GM08714 (cell line): ENCODE measurements around the gene ANKRD36C.
"Not testable (repeated sequence)": the region's sequence is repeated elsewhere in the genome, so short reads cannot be mapped to it uniquely, and the experiment has no call there.

Source experiments
- H3K4me3 ChIP-seq: fragments of 200-500 bp; sonication (Bioruptor generic); 2 replicates; pipeline ENCODE4 v1.5.1; 2014; ENCODE audit warnings: mild to moderate bottlenecking, low read length, inconsistent platforms
- ZNF274 ChIP-seq: IDR thresholded peaks from 2 replicates; pipeline ENCODE4 v1.6.1; 2012; ENCODE audit warnings: mild to moderate bottlenecking, low read depth, low read length

Gene ANKRD36C

DNA sequence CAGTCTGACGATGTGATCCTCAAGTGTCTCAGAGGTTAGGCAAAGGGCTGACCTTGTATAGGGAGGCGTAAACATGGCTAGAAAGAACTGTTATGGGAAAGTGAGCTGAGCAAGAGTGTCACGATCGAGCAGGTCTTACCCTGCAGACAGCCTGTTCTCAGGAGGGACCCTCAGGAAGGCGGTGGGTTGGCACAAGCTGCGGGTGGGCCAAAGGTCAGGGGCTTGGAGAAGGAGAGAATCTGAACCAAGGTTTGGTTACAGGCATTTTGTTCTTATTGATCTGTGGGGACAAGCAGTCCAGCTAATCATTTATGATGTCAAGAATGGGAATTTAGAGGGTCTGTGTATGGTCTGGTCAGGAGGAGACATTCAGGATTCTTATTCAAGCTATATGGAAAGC is 16.4 kb upstream of the ANKRD36C start:
- not testable (repeated sequence) for H3K4me3 ChIP-seq

DNA sequence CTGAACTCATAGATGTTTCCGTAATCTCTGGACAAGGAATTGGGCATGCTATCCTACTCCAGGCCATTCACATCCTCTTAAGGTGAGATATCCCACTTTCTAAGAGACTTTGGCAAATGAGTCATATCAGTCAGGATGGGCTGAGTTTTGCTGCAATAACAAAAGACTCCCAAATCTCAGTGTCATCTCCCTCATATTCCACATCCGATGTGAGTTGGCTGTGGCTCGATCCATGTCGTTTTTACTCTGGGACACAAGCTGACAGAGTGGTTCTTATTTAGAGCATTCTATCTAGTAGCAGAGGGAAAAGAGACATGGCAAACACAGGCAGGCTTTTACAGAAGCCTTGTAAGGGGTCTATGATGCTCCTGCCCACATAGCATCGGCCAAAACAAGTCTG is 14.6 kb upstream of the ANKRD36C start:
- H3K4me3 ChIP-seq: not testable (repeated sequence)

DNA sequence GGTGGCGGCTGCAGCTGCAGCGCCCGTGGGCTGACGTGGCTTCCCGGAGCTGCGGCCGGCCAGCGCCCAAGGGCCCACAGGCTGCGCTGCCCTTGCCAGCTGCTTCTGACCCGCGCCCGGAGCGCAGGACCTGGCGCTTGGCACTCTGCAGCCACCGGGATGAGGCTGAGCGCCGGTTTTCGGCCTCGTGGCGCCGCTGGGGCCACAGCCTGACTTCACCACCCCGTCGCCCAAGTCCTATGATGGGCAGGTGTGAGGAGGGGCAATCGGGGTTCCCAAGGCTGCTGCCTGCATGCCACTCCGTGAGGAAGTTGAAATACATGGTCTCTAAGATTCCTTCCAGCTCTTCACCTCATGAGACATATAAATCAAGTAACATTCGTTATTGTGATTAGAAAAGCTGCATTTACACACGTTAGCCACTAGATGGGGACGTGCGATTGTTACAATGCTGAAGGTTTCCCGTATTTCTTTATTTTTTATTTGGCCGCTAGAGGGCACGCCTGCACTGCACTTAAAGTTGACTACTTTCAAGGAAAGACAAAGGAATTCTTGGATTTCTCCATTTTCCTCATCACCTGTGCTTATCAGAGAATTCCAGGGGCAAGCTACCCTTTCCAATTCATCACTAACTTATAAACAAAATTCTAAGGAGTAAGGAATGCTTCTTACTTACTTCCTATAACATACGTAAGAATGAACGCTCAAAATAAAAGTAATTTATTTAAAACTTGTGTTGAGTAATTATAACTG is 1.1 kb upstream of the ANKRD36C start:
- H3K4me3 ChIP-seq: peak overlapping the region; percentile 91

DNA sequence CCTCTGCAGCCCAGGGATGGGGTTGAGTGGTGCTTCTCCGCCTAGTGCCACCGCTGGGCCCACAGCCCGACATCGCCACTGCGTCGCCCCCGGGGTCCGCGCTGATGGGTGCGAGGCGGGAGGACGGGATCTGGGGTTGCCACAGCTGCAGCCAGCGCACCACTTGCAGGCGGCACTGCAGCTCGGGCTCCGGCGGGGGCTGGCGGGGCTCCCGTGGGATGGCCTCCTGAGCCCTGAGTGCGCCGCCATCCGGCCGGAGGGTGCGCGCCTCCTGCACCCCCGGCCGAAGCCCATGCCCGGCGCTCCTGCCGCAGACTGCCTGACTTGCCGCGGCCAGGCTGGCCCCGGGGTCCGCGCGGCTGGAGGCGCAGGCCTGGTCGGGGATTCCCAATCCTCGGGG is 478 bp upstream of the ANKRD36C start:
- peak overlapping the region; percentile 91 for H3K4me3 ChIP-seq

DNA sequence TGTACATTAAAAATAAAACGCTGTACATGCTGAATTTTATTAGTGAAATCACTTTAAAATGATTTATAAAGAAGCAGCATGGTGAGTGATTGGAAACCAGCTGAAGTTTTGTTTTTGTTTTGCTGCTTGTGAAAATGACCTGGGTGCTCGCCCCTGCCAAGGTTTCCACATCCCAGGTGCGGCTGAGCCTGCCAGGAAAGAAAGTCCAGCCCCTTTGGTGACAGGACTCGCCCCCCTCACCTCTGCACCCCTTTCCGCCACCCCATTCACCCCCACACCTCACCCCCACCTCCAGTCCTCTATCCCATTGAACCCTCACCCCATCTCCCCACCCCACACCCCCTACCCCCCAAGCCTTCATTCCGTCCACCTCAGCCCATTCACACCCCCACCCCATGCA is 740 bp downstream of the ANKRD36C start:
- H3K4me3 ChIP-seq: peak overlapping the region; percentile 57; the same call in 1 of the 2 replicates

DNA sequence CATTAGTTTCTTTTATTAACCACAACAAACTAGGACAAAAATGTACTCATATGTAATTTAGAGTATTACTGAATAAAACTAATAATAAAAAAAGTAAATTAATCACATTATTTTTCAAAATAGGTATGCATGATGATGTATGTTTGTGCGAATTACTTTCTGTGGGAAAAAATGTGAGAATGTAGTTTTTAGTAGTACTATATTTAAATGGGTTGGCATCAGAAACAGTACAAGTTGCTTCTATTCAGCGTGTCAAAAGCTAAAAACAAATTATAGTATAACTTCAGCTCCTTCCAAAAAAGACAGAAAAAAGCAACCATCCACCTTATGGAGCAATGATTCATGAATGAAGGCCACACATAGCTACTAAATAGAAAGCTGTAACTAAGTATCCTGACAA is 40.0 kb downstream of the ANKRD36C start:
- not testable (repeated sequence) for H3K4me3 ChIP-seq

DNA sequence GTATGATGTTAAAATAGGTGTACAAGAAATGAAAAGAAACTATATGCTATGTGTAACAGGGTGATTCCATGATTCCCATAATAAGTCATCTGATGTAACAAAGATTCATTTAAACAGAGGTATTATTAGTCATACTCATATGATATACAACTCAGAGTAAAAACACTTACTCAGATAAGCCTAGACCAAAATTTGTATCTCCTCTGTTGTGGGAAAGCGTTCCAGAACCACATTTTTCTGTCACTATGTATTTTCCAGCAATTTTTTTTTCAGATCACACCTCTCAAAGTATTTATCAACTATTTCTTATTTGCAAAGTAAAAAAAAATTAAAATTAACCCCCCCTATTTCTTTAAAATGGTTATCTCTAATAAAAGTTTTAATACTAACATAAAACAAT is 43.6 kb downstream of the ANKRD36C start:
- not testable (repeated sequence) for H3K4me3 ChIP-seq

DNA sequence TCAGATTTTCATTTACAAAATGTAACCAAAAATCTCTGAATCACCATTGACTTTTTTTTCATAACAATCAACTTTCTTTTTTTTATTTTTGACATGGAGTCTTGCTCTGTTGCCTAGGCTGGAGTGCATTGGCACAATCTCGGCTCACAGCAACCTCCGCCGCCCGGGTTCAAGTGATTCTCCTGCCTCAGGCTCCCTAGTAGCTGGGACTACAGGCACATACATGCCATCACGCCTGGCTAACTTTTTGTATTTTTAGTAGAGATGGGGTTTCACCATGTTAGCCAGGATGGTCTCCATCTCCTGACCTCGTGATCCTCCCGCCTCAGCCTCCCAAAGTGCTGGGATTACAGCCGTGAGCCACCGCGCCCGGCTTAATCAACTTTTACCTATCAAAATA is 51.7 kb downstream of the ANKRD36C start:
- H3K4me3 ChIP-seq: not testable (repeated sequence)

DNA sequence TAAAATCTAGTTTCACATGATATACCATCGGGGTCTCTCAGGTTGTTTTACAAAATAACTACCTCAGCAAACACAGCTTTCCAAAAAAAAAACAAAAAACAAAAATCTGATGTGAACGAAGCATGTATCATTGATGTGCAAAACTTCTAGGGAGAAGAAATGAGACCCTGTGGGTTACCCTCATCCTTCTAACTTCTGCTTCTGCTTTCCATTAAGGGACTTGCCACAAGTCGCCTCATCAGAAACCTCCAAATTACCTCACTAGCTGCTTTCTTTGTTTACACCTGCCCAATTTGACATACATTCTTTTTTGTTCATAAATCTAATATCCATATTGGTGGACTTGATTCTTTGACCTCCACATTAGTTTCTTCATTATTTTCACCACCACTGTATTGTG is 60.9 kb downstream of the ANKRD36C start:
- not testable (repeated sequence) for H3K4me3 ChIP-seq

DNA sequence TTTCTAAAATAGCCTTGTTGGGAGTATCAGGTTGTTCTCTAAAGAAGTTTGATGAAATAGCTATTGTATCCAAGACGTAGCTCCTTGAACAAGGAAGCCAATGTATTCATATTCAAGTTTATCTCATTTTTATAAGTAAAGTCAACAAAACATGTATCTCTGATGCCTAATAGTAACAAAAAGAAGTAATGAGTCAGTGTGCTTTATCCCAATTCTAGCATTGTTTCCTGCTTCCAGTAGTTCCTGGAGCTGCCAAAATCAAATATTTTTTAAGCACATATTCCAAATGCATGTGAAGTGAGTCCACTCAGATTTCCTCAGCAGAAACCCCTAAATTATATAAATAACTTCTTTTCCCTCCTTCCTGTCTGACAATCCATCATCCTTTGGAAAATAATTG is 74.6 kb downstream of the ANKRD36C start:
- not testable (repeated sequence) for H3K4me3 ChIP-seq

DNA sequence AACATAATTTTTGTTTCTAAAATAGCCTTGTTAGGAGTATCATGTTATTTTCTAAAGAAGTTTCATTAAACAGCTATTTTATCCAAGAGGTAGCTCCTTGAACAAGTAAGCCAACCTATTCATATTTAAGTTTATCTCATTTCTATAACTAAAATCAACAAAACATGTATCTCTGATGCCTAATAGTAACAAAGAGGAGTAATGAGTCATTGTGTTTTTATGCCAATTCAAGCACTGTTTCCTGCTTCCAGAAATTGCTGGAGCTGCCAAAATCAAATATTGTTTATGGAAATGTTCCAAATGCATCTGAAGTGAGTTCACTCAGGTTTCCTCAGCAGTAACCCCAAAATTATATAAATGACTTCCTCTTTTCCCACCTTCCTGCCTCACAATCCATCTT is 76.5 kb downstream of the ANKRD36C start:
- H3K4me3 ChIP-seq: not testable (repeated sequence)

DNA sequence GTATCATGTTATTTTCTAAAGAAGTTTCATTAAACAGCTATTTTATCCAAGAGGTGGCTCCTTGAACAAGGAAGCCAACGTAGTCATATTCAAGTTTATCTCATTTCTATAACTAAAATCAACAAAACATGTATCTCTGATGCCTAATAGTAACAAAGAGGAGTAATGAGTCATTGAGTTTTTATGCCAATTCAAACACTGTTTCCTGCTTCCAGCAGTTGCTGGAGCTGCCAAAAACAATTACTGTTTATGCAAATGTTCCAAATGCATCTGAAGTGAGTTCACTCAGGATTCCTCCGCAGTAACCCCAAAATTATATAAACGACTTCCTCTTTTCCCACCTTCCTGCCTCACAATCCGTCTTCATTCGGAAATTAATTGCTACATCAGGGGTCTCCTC is 80.2 kb downstream of the ANKRD36C start:
- H3K4me3 ChIP-seq: not testable (repeated sequence)

DNA sequence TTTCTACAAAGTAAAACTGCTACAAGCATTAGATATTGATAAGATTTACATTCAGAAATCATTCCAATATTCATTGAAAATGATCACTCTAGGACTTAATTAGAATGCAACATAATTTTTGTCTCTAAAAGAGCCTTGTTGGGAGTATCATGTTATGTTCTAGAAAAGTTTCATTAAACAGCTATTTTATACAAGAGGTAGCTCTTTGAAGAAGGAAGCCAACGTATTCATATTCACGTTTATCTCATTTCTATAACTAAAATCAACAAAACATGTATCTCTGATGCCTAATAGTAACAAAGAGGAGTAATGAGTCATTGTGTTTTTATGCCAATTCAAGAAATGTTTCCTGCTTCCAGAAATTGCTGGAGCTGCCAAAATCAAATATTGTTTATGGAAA is 97.2 kb downstream of the ANKRD36C start:
- not testable (repeated sequence) for H3K4me3 ChIP-seq

DNA sequence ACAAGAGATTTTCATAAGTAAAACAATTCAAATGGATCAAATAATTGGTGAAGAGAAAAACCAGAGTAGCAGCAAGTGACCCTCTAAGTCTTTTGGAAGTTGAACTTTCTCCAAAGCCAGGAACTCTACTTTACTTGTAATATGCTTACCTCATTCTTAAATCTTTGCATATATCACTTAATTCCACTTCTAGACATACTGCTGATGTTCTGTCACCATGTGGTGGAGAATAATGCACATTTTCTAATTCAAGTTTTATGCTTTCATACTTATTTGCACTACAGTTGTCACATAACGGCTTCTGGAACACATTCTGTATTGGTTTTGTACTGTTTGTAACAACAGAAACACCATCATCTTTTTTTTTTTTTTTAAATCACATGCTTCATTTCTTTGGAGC is 123.7 kb downstream of the ANKRD36C start:
- not testable (repeated sequence) for H3K4me3 ChIP-seq

DNA sequence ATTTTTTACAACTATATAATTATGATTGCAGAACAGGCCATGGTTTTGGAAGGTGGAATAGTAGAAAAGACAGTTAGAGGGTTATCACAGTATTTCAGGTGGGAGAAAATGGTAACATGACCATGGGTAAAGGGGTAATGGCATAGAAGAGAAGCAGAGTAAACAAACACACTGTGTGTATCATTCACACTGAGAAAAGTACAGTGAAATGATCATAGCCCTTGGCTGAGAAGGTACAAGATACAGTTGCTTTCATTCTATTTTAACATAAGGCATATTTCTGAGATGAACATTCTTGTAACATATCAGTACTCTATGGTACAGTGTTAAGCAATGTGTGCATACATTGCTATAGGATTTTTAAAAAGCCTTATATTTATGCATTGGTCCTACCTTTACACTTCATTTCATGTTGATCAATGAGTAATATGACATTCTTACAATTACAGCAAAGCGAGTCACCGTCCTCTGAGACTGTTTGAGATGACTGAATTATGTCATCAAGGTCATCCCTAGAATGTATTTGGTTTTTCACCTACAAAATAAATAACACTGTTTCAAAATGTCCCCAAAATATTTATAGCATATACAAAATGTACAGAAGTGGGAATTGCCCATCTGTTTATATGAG is 124.5 kb downstream of the ANKRD36C start:
- not testable (repeated sequence) for H3K4me3 ChIP-seq

DNA sequence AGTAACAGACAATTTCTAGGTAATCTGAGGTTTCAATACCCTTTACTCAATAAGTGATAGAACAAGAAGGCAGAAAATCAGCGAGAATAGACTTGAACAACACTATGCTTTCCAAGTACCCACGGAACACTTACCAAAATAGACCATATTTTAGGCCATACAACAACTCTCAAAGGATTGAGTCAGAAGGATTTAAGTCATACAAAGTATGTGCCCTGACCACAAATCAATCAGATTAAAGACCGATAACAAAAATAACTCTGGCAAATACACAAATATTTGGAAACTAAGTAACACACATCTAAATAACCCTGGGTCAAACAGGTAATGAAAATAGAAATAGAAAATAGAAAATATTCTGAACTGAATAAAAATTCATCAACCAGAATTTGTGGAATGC is 129.5 kb downstream of the ANKRD36C start:
- H3K4me3 ChIP-seq: not testable (repeated sequence)

DNA sequence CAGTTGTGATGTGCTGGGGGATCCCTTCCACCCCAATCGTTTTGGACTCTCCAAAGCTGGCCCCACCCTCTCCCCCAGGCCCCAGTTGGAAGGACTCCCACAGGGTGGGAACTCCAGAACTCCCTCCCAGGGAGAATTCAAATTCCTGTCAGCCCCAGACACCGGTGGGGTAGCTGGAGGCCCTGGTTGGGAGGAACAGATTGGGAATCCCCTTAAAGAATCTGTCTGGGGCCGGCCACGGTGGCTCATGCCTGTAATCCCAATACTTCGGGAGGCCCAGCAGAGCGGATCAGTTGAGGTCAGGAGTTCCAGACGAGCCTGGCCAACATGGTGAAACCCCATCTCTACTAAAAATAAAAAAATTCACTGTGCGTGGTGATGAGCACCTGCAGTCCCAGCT is 155.5 kb downstream of the ANKRD36C start:
- no peak overlapping the region for H3K4me3 ChIP-seq
- TF ChIP-seq ZNF274: no peak

DNA sequence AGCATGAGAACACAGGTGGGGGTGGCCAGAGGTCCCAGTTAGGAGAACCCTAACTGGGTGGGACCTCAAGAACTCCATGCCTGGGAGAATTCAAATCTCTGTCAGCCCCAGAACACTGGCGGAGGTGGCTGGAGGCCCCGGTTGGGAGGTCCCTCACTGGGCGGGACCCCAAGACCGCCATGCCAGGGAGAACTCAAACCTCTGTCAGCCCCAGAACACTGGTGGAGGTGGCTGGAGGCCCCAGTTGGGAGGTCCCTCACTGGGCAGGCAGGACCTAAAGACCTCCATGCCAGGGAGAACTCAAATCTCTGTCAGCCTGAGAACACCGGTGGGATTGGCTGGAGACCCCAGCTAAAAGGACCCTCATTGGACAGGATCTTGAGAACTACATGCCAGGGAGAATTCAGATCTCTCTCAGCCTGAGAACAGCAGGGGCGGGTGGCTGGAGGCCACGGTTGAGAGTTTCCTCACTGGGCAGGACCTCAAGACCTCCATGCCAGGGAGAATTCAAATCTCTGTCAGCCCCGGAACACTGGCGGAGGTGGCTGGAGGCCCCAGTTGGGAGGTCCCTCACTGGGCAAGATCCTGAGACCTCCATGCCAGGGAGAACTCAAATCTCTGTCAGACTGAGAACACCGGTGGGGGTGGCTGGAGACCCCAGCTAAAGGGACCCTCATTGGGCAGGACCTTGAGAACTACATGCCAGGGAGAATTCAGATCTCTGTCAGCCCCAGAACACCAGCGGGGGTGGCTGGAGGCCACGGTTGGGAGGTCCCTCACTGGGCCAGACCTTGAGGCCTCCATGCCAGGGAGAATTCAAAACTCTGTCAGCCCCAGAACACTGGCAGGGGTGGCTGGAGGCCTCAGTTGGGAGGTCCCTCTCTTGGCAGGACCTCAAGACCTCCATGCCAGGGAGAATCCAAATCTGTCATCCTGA is 157.3 kb downstream of the ANKRD36C start:
- H3K4me3 ChIP-seq: not testable (repeated sequence)

DNA sequence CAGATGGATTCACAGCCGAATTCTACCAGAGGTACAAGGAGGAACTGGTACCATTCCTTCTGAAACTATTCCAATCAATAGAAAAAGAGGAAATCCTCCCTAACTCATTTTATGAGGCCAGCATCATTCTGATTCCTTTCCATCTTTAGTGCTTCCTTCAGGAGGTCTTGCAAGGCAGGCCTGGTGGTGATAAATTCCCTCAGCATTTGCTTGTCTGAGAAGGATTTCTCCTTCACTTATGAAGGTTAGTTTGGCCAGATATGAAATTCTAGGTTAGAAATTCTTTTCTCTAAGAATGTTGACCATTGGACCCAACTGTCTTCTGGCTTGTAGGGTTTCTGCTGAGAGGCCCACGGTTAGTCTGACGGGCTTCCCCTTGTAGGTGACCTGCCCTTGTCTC is 167.4 kb downstream of the ANKRD36C start:
- not testable (repeated sequence) for H3K4me3 ChIP-seq

DNA sequence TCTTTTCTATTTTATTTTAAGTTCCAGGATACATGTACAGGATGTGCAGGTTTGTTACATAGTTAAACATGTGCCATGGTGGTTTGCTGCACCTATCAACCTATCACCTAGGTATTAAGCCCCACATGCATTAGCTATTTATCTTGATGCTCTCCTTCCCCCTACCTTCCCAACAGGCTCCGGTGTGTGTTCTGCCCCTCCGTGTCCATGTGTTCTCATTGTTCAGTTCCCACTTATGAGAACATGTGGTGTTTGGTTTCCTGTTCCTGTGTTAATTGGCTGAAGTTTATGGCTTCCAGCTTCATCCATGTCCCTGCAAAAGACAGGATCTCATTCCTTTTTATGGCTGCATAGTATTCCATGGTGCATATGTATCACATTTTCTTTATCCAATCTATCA is 174.1 kb downstream of the ANKRD36C start:
- not testable (repeated sequence) for H3K4me3 ChIP-seq

DNA sequence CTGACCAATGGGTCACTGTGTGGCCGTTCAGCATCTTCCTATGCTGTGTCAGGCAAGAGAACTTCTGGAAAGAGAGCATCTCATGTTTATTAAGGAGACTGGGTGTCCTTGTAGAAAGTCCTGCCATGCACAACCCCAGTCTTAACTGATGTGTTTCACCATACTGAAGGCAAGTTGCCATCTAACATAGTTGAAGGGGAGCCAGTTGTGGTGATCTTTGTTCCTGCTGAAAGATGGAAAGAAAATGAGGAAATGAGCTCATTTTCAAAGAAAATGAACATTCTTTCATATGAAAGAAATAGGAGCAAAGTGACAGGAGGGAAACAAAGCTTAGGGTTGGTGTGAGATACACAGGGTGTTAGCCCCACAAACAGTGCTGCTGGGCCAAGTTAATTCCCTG is 178.3 kb downstream of the ANKRD36C start:
- not testable (repeated sequence) for H3K4me3 ChIP-seq
